GM10266 (cell line): Measurements from ENCODE around the gene CNTN6.

Experiments
- DNase-seq: peaks from one replicate; pipeline ENCODE4 v3.0.0; 2012; ENCODE audit errors: extremely low spot score
- TF ChIP-seq, protein P1 (sequence below): IDR thresholded peaks from 2 replicates; pipeline ENCODE4 v1.5.1; 2012; ENCODE audit warnings: mild to moderate bottlenecking, low read depth; ENCODE audit not compliant: control insufficient read depth, insufficient read depth; ENCODE audit errors: missing control alignments

CNTN6 gene

DNA sequence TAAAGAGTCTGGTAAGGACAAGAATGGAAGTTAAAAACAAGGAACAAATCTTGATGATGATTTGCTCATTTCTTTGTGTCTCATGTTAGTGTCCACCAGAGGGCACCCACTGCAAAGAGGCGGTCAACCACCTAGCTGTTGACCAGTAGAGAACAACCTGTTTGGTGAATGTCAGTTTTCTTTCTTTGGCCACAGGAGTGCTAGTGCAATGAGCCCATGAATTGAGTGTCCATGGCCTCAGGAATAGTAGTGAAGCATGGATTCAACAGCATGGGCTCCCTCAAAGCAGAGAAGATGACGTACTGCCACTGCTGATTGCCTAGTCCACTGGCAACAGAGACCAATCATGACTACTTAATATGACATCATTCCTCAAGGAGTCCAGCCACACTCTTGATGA, 10.7 kb upstream of the CNTN6 start:
- DNase-seq, result peak; percentile 12
- TF ChIP-seq, protein P1, sequence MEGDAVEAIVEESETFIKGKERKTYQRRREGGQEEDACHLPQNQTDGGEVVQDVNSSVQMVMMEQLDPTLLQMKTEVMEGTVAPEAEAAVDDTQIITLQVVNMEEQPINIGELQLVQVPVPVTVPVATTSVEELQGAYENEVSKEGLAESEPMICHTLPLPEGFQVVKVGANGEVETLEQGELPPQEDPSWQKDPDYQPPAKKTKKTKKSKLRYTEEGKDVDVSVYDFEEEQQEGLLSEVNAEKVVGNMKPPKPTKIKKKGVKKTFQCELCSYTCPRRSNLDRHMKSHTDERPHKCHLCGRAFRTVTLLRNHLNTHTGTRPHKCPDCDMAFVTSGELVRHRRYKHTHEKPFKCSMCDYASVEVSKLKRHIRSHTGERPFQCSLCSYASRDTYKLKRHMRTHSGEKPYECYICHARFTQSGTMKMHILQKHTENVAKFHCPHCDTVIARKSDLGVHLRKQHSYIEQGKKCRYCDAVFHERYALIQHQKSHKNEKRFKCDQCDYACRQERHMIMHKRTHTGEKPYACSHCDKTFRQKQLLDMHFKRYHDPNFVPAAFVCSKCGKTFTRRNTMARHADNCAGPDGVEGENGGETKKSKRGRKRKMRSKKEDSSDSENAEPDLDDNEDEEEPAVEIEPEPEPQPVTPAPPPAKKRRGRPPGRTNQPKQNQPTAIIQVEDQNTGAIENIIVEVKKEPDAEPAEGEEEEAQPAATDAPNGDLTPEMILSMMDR, result peak; percentile 59

DNA sequence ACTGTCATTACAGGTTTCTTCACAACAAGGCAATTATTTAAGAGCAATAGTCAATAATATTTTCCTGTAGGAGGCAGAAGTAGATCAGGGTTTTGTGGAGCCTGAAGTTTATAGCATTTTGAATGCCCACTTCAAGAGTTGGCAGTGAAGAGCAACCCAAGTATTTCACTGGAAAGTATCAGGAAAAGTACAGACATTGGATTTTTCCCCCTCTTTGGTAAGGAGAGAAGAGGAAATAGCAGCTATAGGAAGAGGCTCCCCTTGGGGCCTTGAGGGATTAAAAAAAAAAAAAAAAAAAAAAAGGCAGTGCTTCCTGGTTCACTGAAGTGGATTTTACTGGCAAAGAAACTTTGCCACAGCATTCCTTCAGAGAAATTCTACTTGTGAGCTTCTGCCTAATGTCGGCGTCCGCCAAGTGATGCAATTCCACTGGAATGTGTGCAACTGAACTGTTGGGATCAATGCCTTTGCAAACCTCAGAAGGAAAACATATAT, 5.7 kb upstream of the CNTN6 start:
- DNase-seq, result no peak
- TF ChIP-seq, protein P1, result no peak

DNA sequence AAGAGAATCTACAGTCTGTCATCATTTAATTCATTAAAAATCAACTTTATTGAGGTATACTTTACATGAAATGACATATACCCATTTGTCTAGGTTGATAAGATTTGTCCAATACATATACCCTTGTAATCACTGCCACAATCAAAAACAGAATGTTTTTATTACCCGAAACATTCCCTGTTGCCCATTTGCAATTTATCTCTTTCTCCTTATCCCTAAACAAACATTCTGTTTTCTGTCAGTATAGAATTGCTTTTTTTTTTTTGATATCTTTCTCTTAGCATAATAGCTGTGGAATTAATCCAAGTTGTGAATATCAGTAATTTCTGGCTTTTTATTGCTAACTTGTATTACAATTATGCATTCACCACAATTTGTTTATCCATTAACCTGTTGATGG, 4.3 kb upstream of the CNTN6 start:
- TF ChIP-seq, protein P1, result no peak

DNA sequence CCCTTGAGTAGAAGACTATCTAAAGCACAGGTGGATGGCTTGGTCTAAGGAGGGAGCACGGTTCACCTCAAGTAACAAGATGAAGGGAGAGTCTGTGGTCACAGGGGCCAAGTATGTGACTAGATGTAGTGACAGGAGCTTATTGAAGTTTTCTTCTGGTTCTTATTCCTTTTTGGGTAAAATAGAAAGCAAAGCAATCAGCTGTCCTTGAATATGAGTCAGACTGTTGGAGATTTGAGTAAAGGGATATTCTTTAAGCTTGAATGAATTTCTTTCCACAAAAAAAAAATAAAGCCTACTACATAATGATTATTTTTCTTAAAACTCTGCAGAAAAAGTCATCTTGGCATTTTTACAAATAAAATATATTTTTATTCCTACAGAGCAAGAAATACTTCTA, 1.5 kb upstream of the CNTN6 start:
- no peak for DNase-seq
- TF ChIP-seq, protein P1, result no peak

More for the DNA sequence above, 4.3 kb upstream of the CNTN6 start:
- no peak for DNase-seq

DNA sequence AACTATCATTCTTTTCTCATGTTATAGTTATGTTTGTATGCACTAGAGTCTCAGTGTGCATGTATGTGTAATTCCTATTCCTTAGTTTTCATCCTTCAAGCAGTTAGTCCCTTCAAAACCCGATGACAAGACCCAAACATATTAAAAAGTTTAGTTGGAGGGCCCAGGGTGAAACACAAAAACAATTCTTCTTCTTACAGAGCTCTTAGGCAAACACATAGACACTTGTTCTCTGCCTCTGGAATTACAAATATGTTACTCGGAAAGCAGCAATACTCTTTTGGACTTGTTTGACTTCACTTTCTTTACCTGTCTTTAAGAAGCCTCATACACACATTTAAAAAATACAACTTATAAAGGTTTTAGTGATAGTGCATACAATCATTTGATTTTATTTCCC, 763 bp upstream of the CNTN6 start:
- no peak for DNase-seq
- TF ChIP-seq, protein P1, result no peak

DNA sequence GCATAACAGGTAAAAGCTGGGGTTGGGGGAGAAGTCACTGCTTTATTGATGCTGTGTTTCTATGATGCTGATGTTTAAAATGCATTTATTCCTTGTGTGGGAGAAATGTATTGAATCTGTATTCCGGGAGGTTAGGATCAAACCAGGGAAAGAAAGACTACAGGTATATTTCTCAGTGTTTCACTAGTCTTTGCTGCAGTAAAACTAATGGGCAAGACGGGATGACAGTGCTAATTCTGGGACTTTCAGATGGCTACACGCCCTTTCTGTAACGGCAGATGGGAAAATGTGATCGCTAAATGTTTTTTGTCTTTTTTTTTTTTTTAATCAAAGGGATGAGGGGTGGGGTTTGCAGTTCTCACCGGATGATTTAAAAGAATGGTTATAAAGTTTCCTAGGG, 393 bp downstream of the CNTN6 start:
- TF ChIP-seq, protein P1, result no peak
- DNase-seq, result no peak

DNA sequence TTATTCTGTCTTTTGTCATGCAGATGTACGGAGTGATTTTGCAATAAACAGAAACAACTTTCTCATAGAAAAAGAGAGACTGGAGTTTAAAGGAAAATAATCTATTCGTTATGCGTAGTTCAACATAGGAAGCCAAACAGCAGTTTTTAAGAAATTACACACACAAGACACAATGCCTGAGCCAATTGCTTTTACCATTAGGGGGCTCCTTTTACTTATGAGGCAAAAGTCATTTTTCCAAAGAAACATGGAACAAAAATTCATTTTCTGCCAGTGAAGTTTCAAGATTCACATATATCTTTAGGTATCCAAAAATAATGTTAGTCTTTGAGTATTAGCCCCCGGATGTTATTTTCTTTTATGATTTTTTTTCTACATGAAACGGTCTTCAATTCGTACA, 10.7 kb downstream of the CNTN6 start:
- TF ChIP-seq, protein P1, result no peak
- no peak for DNase-seq
